K562 (cell line): ENCODE results near the gene ASPRV1. TPM values are rescaled to one million over a fixed set of nuclear protein-coding genes. Genes with fewer than 3 reads are reported as not detected.

Source experiments
- ATAC-seq: fragments of 200-7000 bp; cut with Tn5 transposase; 3 replicates; pipeline ENCODE4 v1.9.1; 2020; ENCODE audit warnings: moderate library complexity
- BruUV-seq: library from RNA; stranded (reverse); fragments of 400-500 nt; replicated peaks from 2 replicates; lab custom pipeline; 2021; lab: Mats Ljungman, UMichigan
- CTCF ChIA-PET: fragments of 300-600 bp; formaldehyde crosslinking; extraction: SDS; loops from one replicate; lab custom pipeline; 2021; ENCODE audit warnings: low intra/inter-chr PET ratio; lab: Yijun Ruan, JAX
- POLR2A ChIA-PET: fragments of 300-600, 350-650 bp; sonication (Branson Sonifier 250); formaldehyde crosslinking; extraction: SDS; loops from one replicate; lab custom pipeline; 2021; ENCODE audit warnings: antibody characterized with exemption, inconsistent platforms; lab: Yijun Ruan, JAX
- DNase-seq, 4 experiments: peaks; one replicate each; pipeline versions ENCODE4 v3.0.0 to v3.0.0-alpha.2; 2011 to 2018; ENCODE audit warnings: low spot score in 3 of 4, mixed read lengths in 3 of 4; ENCODE audit errors: extremely low read depth in 1 of 4
- FAIRE-seq: peaks from 2 replicates; lab custom pipeline; 2011; peaks lifted over from hg19 to GRCh38; lab: Jason Lieb, UNC
- H2AFZ ChIP-seq: 2 replicates; pipeline ENCODE4 v1.6.0; 2011; ENCODE audit warnings: low read depth, low read length, control low read depth, inconsistent platforms
- H3K27ac ChIP-seq: fragments of 200-600 bp; 3 replicates; pipeline ENCODE4 v1.8.0; 2011; ENCODE audit warnings: low read depth, mild to moderate bottlenecking, control low read depth, inconsistent platforms, low read length, moderate library complexity, mixed read lengths; ENCODE audit errors: extremely low read depth
- H3K27me3 ChIP-seq, 2 experiments: fragments of 300-600 bp in 1 of 2; 2 replicates in 1 of 2; 3 replicates in 1 of 2; pipeline versions ENCODE4 v1.6.0 to v1.8.0; 2011; ENCODE audit warnings: inconsistent platforms in 2 of 2, low read length in 2 of 2, mild to moderate bottlenecking in 1 of 2, mixed read lengths in 1 of 2, moderate library complexity in 1 of 2; ENCODE audit not compliant: control insufficient read depth in 2 of 2, insufficient read depth in 2 of 2
- H3K36me3 ChIP-seq: fragments of 300-600 bp; 3 replicates; pipeline ENCODE4 v1.8.0; 2011; ENCODE audit warnings: mild to moderate bottlenecking, low read length, inconsistent platforms; ENCODE audit not compliant: control insufficient read depth, insufficient read depth
- H3K4me1 ChIP-seq, 2 experiments: fragments of 200-600 bp in 1 of 2; replicated peaks in 1 of 2; 2 replicates in 1 of 2; 3 replicates in 1 of 2; pipeline versions ENCODE4 v1.5.1 to v1.8.0; 2011; ENCODE audit warnings: inconsistent platforms in 2 of 2, low read length in 2 of 2, mild to moderate bottlenecking in 1 of 2, mixed read lengths in 1 of 2, moderate library complexity in 1 of 2; ENCODE audit not compliant: control insufficient read depth in 2 of 2, insufficient read depth in 2 of 2
- H3K4me2 ChIP-seq: 2 replicates; pipeline ENCODE4 v1.6.1; 2011; ENCODE audit warnings: low read length, control low read depth, inconsistent platforms, mixed read lengths; ENCODE audit not compliant: insufficient read depth
- H3K4me3 ChIP-seq: fragments of 200-600 bp; sonication (generic), shearing (Covaris generic); 2 replicates; pipeline ENCODE4 v1.5.1; 2016; ENCODE audit warnings: control low read depth, inconsistent platforms
- H3K79me2 ChIP-seq: fragments of 200-600 bp; 3 replicates; pipeline ENCODE4 v1.8.0; 2011; ENCODE audit warnings: low read length, inconsistent platforms; ENCODE audit not compliant: control insufficient read depth, insufficient read depth
- H3K9ac ChIP-seq, 2 experiments: 2 replicates each; pipeline versions ENCODE4 v1.6.0 to v1.6.1; 2011; ENCODE audit warnings: low read depth in 2 of 2, low read length in 2 of 2, control low read depth in 1 of 2, inconsistent platforms in 1 of 2, mild to moderate bottlenecking in 1 of 2, mixed read lengths in 1 of 2; ENCODE audit not compliant: insufficient read depth in 1 of 2
- H3K9me1 ChIP-seq: one replicate; pipeline ENCODE4 v1.6.0; 2011; ENCODE audit warnings: inconsistent platforms, mild to moderate bottlenecking, low read length, moderate library complexity; ENCODE audit not compliant: control insufficient read depth, insufficient read depth
- H3K9me3 ChIP-seq: replicated peaks from 2 replicates; pipeline ENCODE4 v1.5.1; 2011; ENCODE audit warnings: low read depth, low read length, inconsistent platforms; ENCODE audit not compliant: control insufficient read depth, insufficient read depth
- H4K20me1 ChIP-seq: replicated peaks from 2 replicates; pipeline ENCODE4 v1.6.1; 2011; ENCODE audit warnings: low read length, inconsistent platforms, mixed read lengths; ENCODE audit not compliant: control insufficient read depth, insufficient read depth
- BACH1 ChIP-seq: fragments of 200-800 bp; sonication (Bioruptor generic); IDR thresholded peaks from 2 replicates; pipeline ENCODE4 v1.6.1; 2016; ENCODE audit warnings: missing genetic modification characterization, missing compliant biosample characterization
- BRCA1 ChIP-seq, 2 experiments: fragments of 450-650 bp in 1 of 2; sonication (generic) in 1 of 2; formaldehyde crosslinking in 1 of 2; IDR thresholded peaks; 2 replicates each; pipeline versions ENCODE4 v1.5.0 to v1.6.1; 2017 to 2020; ENCODE audit warnings: mild to moderate bottlenecking in 1 of 2, missing genetic modification reagents in 1 of 2
- CCNT2 ChIP-seq: IDR thresholded peaks from 2 replicates; pipeline ENCODE4 v1.6.1; 2011; ENCODE audit warnings: borderline replicate concordance, low read depth, mild to moderate bottlenecking, moderate library complexity, mixed read lengths, low read length; ENCODE audit not compliant: insufficient read length; ENCODE audit errors: extremely low read depth
- ETV1 ChIP-seq: fragments of 450-650 bp; conservative IDR thresholded peaks from 2 replicates; pipeline ENCODE4 v1.6.1; 2016; ENCODE audit warnings: missing genetic modification characterization, control low read depth, low read depth, missing compliant biosample characterization
- GABPB1 ChIP-seq: sonication (generic); formaldehyde crosslinking; IDR thresholded peaks from 2 replicates; pipeline ENCODE4 v1.8.0; 2022; ENCODE audit warnings: mild to moderate bottlenecking, missing genetic modification reagents
- IRF9 ChIP-seq: fragments of 450-650 bp; IDR thresholded peaks from 2 replicates; pipeline ENCODE4 v1.6.1; 2016; ENCODE audit warnings: missing biosample characterization, missing genetic modification characterization
- NFE2 ChIP-seq: IDR thresholded peaks from 2 replicates; pipeline ENCODE4 v1.6.1; 2014; ENCODE audit warnings: antibody characterized with exemption, low read depth
- RBFOX2 ChIP-seq: fragments of 200-400 bp; formaldehyde crosslinking; IDR thresholded peaks from 2 replicates; pipeline ENCODE4 v1.6.1; 2017; ENCODE audit warnings: low read depth, mild to moderate bottlenecking, low read length, moderate library complexity
- TCF3 ChIP-seq: sonication (generic); formaldehyde crosslinking; IDR thresholded peaks from 2 replicates; pipeline ENCODE4 v1.4.0; 2020; ENCODE audit warnings: mild to moderate bottlenecking, missing genetic modification reagents
- ZBTB2 ChIP-seq: fragments of 450-650 bp; IDR thresholded peaks from 2 replicates; pipeline ENCODE4 v1.6.1; 2016; ENCODE audit warnings: antibody characterized with exemption
- ZBTB9 ChIP-seq: fragments of 450-650 bp; formaldehyde crosslinking; IDR thresholded peaks from 2 replicates; pipeline ENCODE4 v1.4.0; 2020; ENCODE audit warnings: mild to moderate bottlenecking, moderate library complexity
- ZNF518B ChIP-seq: fragments of 250-450 bp; sonication (Bioruptor Pico); IDR thresholded peaks from 2 replicates; pipeline ENCODE4 v1.5.0; 2021; ENCODE audit warnings: mild to moderate bottlenecking, moderate library complexity
- WGBS: fragments of 100-300 bp; shearing (Covaris generic); methylation state at CpG from one replicate; pipeline ENCODE4 v1.1.6; 2016; ENCODE audit warnings: low coverage, mixed read lengths; ENCODE audit not compliant: insufficient coverage; ENCODE audit errors: missing lambda C conversion rate; 5-methylcytosine and 5-hydroxymethylcytosine counted together
- in situ Hi-C: fragments of 300-500 bp; cut with MboI; formaldehyde crosslinking; loops from 4 replicates; pipeline ENCODE4 v1.15.0; 2018; ENCODE audit warnings: inconsistent platforms, mixed read lengths
- intact Hi-C: fragments of 100-400 bp; cut with micrococcal nuclease; formaldehyde crosslinking; loops from 2 replicates; pipeline ENCODE4 v1.14.2; 2022
- polyA plus RNA-seq, 8 experiments: library from polyadenylated mRNA; depleted of rRNA in 4 of 8; stranded (reverse) in 5 of 8; unstranded in 3 of 8; fragments of >200 nt; fragmentation: Nextera tagmentation in 2 of 8; fragmentation: Illumina TruSeq in 1 of 8; extraction: Ambion mirVana in 2 of 8; extraction: Trizol in 1 of 8; gene quantifications; 2 replicates each; pipeline versions ENCODE4 v1.2.1 to v1.2.3, GENCODE V29; 2011 to 2014; ENCODE audit warnings: inconsistent platforms in 1 of 8, missing spikeins in 1 of 8
- total RNA-seq, 7 experiments: library from RNA; depleted of rRNA in 6 of 7; stranded (reverse); fragments of >200 nt in 6 of 7; fragmentation: Illumina TruSeq in 2 of 7; extraction: Trizol in 2 of 7; gene quantifications; 2 replicates each; pipeline versions ENCODE4 v1.2.1 to v1.2.3, GENCODE V29; 2011 to 2021; ENCODE audit warnings: low replicate concordance in 1 of 7

The ASPRV1 gene
- total and polyA plus RNA-seq, 9 of the 15 experiments (the other 6 are each of a cell fraction or from before 2014, with no cell fraction given), result 0.17 to 0.72 (median 0.47) TPM; not detected in 1

DNA sequence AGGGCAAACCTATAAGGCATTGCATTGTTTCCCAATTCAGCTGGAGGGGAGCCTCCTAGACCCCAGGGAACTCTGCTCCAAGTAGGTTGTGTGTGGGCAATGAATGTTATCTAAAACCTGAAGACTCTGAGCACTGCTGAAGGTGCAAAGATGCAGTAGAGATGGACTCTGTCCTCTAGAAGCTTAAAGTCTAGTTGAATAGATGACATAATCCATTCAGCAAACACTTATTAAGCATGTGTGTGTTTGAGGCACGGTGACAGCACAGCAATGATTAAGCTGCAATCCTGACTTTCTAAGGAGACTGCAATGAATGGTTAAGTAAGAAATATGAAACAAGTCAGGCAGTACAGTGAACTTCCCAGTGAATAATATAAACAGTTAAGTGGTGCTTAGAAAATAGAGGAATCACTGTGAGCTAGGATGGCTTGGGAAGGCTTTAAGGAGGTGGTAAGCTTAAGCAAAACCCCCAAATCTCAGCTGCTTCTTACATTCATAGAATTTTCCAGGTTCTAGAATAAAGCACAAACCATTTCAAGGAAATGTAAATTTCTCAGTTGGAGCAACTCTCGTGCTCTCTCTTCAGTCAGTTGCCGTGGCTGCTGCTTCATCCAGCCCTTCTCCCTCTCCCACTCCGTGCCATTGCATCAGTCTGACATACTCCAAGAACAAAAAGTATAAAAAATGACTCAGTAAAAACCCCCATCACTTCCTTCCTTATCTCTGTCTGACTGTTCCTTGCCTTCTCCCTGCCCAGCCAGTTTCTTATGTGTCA lies 27.4 kb downstream of the ASPRV1 start:
- Histone ChIP-seq H3K27ac (peak overlapping the region; percentile 71), H3K9ac (peak overlapping the region in 1 of 2 experiments; percentile 51; a peak in 2 of 4 replicates), H3K4me2 (peak overlapping the region; percentile 58), H3K79me2 (peaks cover 21% of the 10 kb centered on the region; the same call in 2 of the 3 replicates), H3K9me1 (peaks cover 6% of the 10 kb centered on the region), H2AFZ (peak overlapping the region; percentile 3; the same call in 1 of the 2 replicates), H3K36me3 (peaks cover 81% of the 10 kb centered on the region), H3K4me1 (peaks cover 4 to 26% of the 10 kb centered on the region in 2 experiments; a peak in 3 of 5 replicates), H3K4me3 (no peak overlapping the region), H4K20me1 (no peaks in the 10 kb centered on the region), H3K9me3 (no peaks in the 10 kb centered on the region), H3K27me3 (no peaks in the 10 kb centered on the region)
- intact Hi-C loops, result loop anchor here (5.0 kb wide), 3 partner anchors 43 to 208 kb away; no protein-coding TSS in a partner anchor
- POLR2A ChIA-PET, result interaction anchor here (0.6 to 8.8 kb wide), 11 partner anchors 13 to 839 kb away, joined by 3 to 107 read pairs (median 3); partner anchors contain the start of genes MXD1 and SNRPG
- in situ Hi-C loops, result no loop called here
- BruUV-seq, result no TSS peak
- DNase-seq, result peak; percentile 35 to 75 (median 60)
- 5% methylated on average over 4 of the region's 4 CpGs for WGBS
- CTCF ChIA-PET, result no interaction called here
- FAIRE-seq, result peak; percentile 68
- peak; percentile 87 for ATAC-seq
- TF ChIP-seq TCF3 (0 out of 2 replicates have a peak, but pooled peaks have one; percentile 37), ETV1 (peak; percentile 55; the same call in 1 of the 2 replicates), RBFOX2 (peak; percentile 56), GABPB1 (0 out of 2 replicates have a peak, but pooled peaks have one; percentile 27), ZBTB2 (no peak; the same call in 1 of the 2 replicates), ZNF518B (CRISPR knock-in tag) (no peak), CCNT2 (peak; percentile 38), ZBTB9 (CRISPR knock-in tag) (no peak), BACH1 (tag) (peak; percentile 69), IRF9 (peak; percentile 63), BRCA1 (IDR thresholded peaks at IDR 0.05) (no peak), BRCA1 (CRISPR knock-in tag; IDR thresholded peaks at IDR 0.05) (no peak), NFE2 (peak; percentile 83)
